GM12878 (cell line): ENCODE results near the gene ZBTB18. TPM values are rescaled to one million over a fixed set of nuclear protein-coding genes. Genes with fewer than 3 reads are reported as not detected.
"Not testable (repeated sequence)": the region's sequence is repeated elsewhere in the genome, so short reads cannot be mapped to it uniquely, and the experiment has no call there.

Source experiments
- ATAC-seq: fragments of 200-7000 bp; cut with Tn5 transposase; 3 replicates; pipeline ENCODE4 v1.9.1; 2020; ENCODE audit warnings: mild to moderate bottlenecking, moderate library complexity
- BruUV-seq: library from RNA; stranded (reverse); fragments of 400-500 nt; replicated peaks from 2 replicates; lab custom pipeline; 2021; lab: Mats Ljungman, UMichigan
- CTCF ChIA-PET: fragments of 300-600 bp; sonication (Branson Sonifier 250); formaldehyde crosslinking; extraction: SDS; loops from one replicate; lab custom pipeline; 2021; ENCODE audit warnings: inconsistent platforms; lab: Yijun Ruan, JAX
- POLR2A ChIA-PET: fragments of 350-600 bp; formaldehyde crosslinking; extraction: SDS; loops from one replicate; lab custom pipeline; 2021; ENCODE audit warnings: inconsistent platforms; lab: Charles Lee
- RAD21 ChIA-PET: fragments of 300-600 bp; sonication (Branson Sonifier 250); formaldehyde crosslinking; loops from one replicate; lab custom pipeline; 2023; ENCODE audit warnings: antibody characterized with exemption; ENCODE audit not compliant: unreplicated experiment; lab: Charles Lee
- SMC1A ChIA-PET: fragments of 300-600 bp; sonication (Branson Sonifier 250); formaldehyde crosslinking; loops from one replicate; lab custom pipeline; 2023; ENCODE audit not compliant: unreplicated experiment, uncharacterized antibody; lab: Charles Lee
- DNase-seq: peaks from one replicate; pipeline ENCODE4 v3.0.0-alpha.2; 2011; ENCODE audit warnings: low read depth, low spot score
- FAIRE-seq: peaks from 3 replicates; lab custom pipeline; 2011; peaks lifted over from hg19 to GRCh38; lab: Jason Lieb, UNC
- H2AFZ ChIP-seq: 2 replicates; pipeline ENCODE4 v1.6.0; 2011; ENCODE audit warnings: low read depth, low read length, control low read depth; ENCODE audit not compliant: control insufficient read depth
- H3K27ac ChIP-seq: 2 replicates; pipeline ENCODE4 v1.5.1; 2011; ENCODE audit warnings: control low read depth; ENCODE audit not compliant: control insufficient read depth, insufficient read depth
- H3K27me3 ChIP-seq, 2 experiments: replicated peaks in 1 of 2; 2 replicates each; pipeline versions ENCODE4 v1.6.0 to v1.6.1; 2011; ENCODE audit warnings: low read length in 1 of 2; ENCODE audit not compliant: control insufficient read depth in 2 of 2, insufficient read depth in 2 of 2
- H3K36me3 ChIP-seq, 2 experiments: 2 replicates each; pipeline ENCODE4 v1.5.1; 2011; ENCODE audit warnings: low read length in 1 of 2; ENCODE audit not compliant: control insufficient read depth in 2 of 2, insufficient read depth in 2 of 2
- H3K4me1 ChIP-seq: 2 replicates; pipeline ENCODE4 v1.6.1; 2011; ENCODE audit warnings: mild to moderate bottlenecking, low read length, moderate library complexity, mixed read lengths; ENCODE audit not compliant: control insufficient read depth, insufficient read depth
- H3K4me2 ChIP-seq: 2 replicates; pipeline ENCODE4 v1.6.0; 2011; ENCODE audit warnings: control low read depth; ENCODE audit not compliant: control insufficient read depth, insufficient read depth
- H3K4me3 ChIP-seq: fragments of 200-600 bp; sonication (generic); 2 replicates; pipeline ENCODE4 v1.5.1; 2016
- H3K79me2 ChIP-seq: 2 replicates; pipeline ENCODE4 v1.6.0; 2011; ENCODE audit warnings: low read length; ENCODE audit not compliant: control insufficient read depth, insufficient read depth
- H3K9ac ChIP-seq: 2 replicates; pipeline ENCODE4 v1.8.0; 2011; ENCODE audit warnings: low read length, control low read depth, mixed read lengths; ENCODE audit not compliant: control insufficient read depth, insufficient read depth
- H3K9me3 ChIP-seq: replicated peaks from 3 replicates; pipeline ENCODE4 v1.5.1; 2011; ENCODE audit warnings: mild to moderate bottlenecking, low read length; ENCODE audit not compliant: control insufficient read depth, insufficient read depth
- H4K20me1 ChIP-seq: 2 replicates; pipeline ENCODE4 v1.6.0; 2011; ENCODE audit not compliant: control insufficient read depth, insufficient read depth
- BCLAF1 ChIP-seq: fragments of 450-650 bp; IDR thresholded peaks from 2 replicates; pipeline ENCODE4 v1.6.1; 2017; ENCODE audit warnings: antibody characterized with exemption, mild to moderate bottlenecking, moderate library complexity
- IRF5 ChIP-seq: fragments of 450-650 bp; IDR thresholded peaks from 2 replicates; pipeline ENCODE4 v1.6.1; 2017; ENCODE audit warnings: borderline replicate concordance
- MTA3 ChIP-seq: IDR thresholded peaks from 2 replicates; pipeline ENCODE4 v1.6.1; 2012; ENCODE audit warnings: low read length, inconsistent platforms, borderline replicate concordance
- POLR2AphosphoS2 ChIP-seq: IDR thresholded peaks from 2 replicates; pipeline ENCODE4 v1.6.1; 2011; ENCODE audit warnings: low read depth, mild to moderate bottlenecking, low read length, improper control_type of control experiment, moderate library complexity
- PRDM15 ChIP-seq: fragments of 450-650 bp; formaldehyde crosslinking; IDR thresholded peaks from 2 replicates; pipeline ENCODE4 v1.4.0; 2020; ENCODE audit warnings: mild to moderate bottlenecking, moderate library complexity
- SMARCA5 ChIP-seq: fragments of 450-650 bp; IDR thresholded peaks from 2 replicates; pipeline ENCODE4 v1.6.1; 2017; ENCODE audit warnings: mild to moderate bottlenecking
- SPI1 ChIP-seq: IDR thresholded peaks from 2 replicates; pipeline ENCODE4 v1.6.1; 2011; ENCODE audit warnings: low read depth, mild to moderate bottlenecking, low read length, moderate library complexity, borderline replicate concordance; ENCODE audit not compliant: insufficient read depth
- WGBS: methylation state at CpG from one replicate; pipeline ENCODE4 v1.1.6; 2016; ENCODE audit warnings: low lambda C conversion rate; ENCODE audit not compliant: insufficient replicate concordance, insufficient coverage; ENCODE audit errors: missing lambda C conversion rate; 5-methylcytosine and 5-hydroxymethylcytosine counted together
- in situ Hi-C: fragments of 300-500 bp; cut with MboI; formaldehyde crosslinking; loops from 9 replicates; pipeline ENCODE4 v1.14.3; 2018; ENCODE audit warnings: mixed read lengths
- intact Hi-C: fragments of 100-400 bp; cut with micrococcal nuclease; formaldehyde crosslinking; loops from one replicate; pipeline ENCODE4 v1.14.2; 2022; ENCODE audit not compliant: unreplicated experiment
- polyA plus RNA-seq, 11 experiments: library from polyadenylated mRNA; depleted of rRNA in 4 of 11; unstranded in 6 of 11; stranded (reverse) in 5 of 11; fragments of >200 nt; fragmentation: Nextera tagmentation in 4 of 11; fragmentation: Illumina TruSeq in 1 of 11; extraction: Ambion mirVana in 4 of 11; extraction: Trizol in 1 of 11; gene quantifications; 1 replicate in 1 of 11; 2 replicates in 10 of 11; pipeline versions ENCODE4 v1.2.1 to v1.2.3, GENCODE V29; 2011 to 2016; ENCODE audit warnings: inconsistent platforms in 2 of 11, missing spikeins in 2 of 11, low read depth in 1 of 11
- total RNA-seq, 4 experiments: library from RNA; depleted of rRNA in 3 of 4; stranded (reverse); fragments of >200 nt in 3 of 4; fragmentation: Illumina TruSeq in 1 of 4; extraction: Trizol in 1 of 4; gene quantifications; 2 replicates each; pipeline versions ENCODE4 v1.2.1 to v1.2.3, GENCODE V29; 2013 to 2021

The ZBTB18 gene
- total and polyA plus RNA-seq, 10 of the 15 experiments (the other 5 are each of a cell fraction or from before 2014, with no cell fraction given): 0.27 to 8.6 (median 6.1) TPM

- POLR2A ChIA-PET: not testable (repeated sequence)
Observed at GRCh38 chr1:244014862-244015261, 36.2 kb upstream of the ZBTB18 start.

GRCh38 chr1:244019982-244020485 is 31.0 kb upstream of the ZBTB18 start:
- intact Hi-C loops: no loop called here
- ATAC-seq (no peak), FAIRE-seq (no peak), DNase-seq (no peak)
- Histone ChIP-seq H3K27ac (no peak overlapping the region), H3K4me2 (no peak overlapping the region), H3K36me3 (no peaks in the 10 kb centered on the region), H3K4me1 (no peaks in the 10 kb centered on the region), H2AFZ (no peak overlapping the region), H3K79me2 (no peaks in the 10 kb centered on the region), H3K4me3 (no peak overlapping the region), H3K27me3 (no peaks in the 10 kb centered on the region; a peak in 2 of 4 replicates), H3K9me3 (no peaks in the 10 kb centered on the region), H3K9ac (no peak overlapping the region), H4K20me1 (no peaks in the 10 kb centered on the region)
- POLR2A ChIA-PET: no interaction called here
- TF ChIP-seq MTA3 (no peak), IRF5 (no peak), SMARCA5 (no peak), BCLAF1 (no peak), SPI1 (no peak), POLR2AphosphoS2 (no peak), PRDM15 (CRISPR knock-in tag) (no peak)
- in situ Hi-C loops: no loop called here
- 17% methylated on average over 4 of the region's 4 CpGs for WGBS
- BruUV-seq: no TSS peak
- SMC1A ChIA-PET: no interaction called here
- RAD21 ChIA-PET: no interaction called here
- CTCF ChIA-PET: no interaction called here

More at GRCh38 chr1:244014862-244015261, 36.2 kb upstream of the ZBTB18 start:
- SMC1A ChIA-PET: interaction anchor here (0.6 kb wide), 1 partner anchor 86 kb away, joined by 3 read pairs; no protein-coding TSS in a partner anchor
- H3K4me3 ChIP-seq, FAIRE-seq, DNase-seq, ATAC-seq, H3K4me1 ChIP-seq, H3K27ac ChIP-seq, H3K79me2 ChIP-seq, H3K4me2 ChIP-seq, intact Hi-C loops, H4K20me1 ChIP-seq, H2AFZ ChIP-seq, RAD21 ChIA-PET, H3K9me3 ChIP-seq, H3K36me3 ChIP-seq, in situ Hi-C loops, H3K9ac ChIP-seq, H3K27me3 ChIP-seq, BruUV-seq: not testable (repeated sequence)
- WGBS: 0% methylated on average over 3 of the region's 3 CpGs
- CTCF ChIA-PET: interaction anchor here (0.9 kb wide), 1 partner anchor 62 kb away, joined by 3 read pairs; no protein-coding TSS in a partner anchor
